Activated naive CD4-positive, alpha-beta T cell treated with anti-CD3 and anti-CD28 coated beads, Interleukin-2, amount 50 U/mL, for 72 hours (primary cell): ENCODE data around the gene SLC22A23. TPM values are rescaled to one million over a fixed set of nuclear protein-coding genes. Genes with fewer than 3 reads are reported as not detected.
A peak's percentile ranks its signal among the peaks of the same experiment; 100 is the strongest.

Experiments used
- ATAC-seq, 2 donors: fragments of 150-1000 bp; cut with Tn5 transposase; 2 replicates each; pipeline ENCODE4 v1.10.0; 2021; ENCODE audit warnings: mild to moderate bottlenecking in 2 of 2, moderate library complexity in 2 of 2
- DNase-seq, 2 donors: peaks; one replicate each; pipeline ENCODE4 v3.0.0; 2021 to 2022; ENCODE audit warnings: low spot score in 2 of 2
- H3K27ac Mint-ChIP-seq, 2 donors: one replicate each; pipeline ENCODE4 v1.8.0; 2022; ENCODE audit warnings: mild to moderate bottlenecking in 2 of 2, mixed read lengths in 2 of 2
- H3K36me3 Mint-ChIP-seq, 2 donors: one replicate each; pipeline ENCODE4 v1.8.0; 2022; ENCODE audit warnings: mixed read lengths in 2 of 2
- H3K9me3 Mint-ChIP-seq, 2 donors: one replicate each; pipeline ENCODE4 v1.8.0; 2022; ENCODE audit warnings: mixed read lengths in 2 of 2
- total RNA-seq, 2 donors: library from RNA; stranded (reverse); gene quantifications; one replicate each; pipeline ENCODE4 v1.2.3, GENCODE V29; 2022

SLC22A23 gene
- total RNA-seq, 2 donors from 2014 or later, result 0.27 to 0.72 TPM

DNA sequence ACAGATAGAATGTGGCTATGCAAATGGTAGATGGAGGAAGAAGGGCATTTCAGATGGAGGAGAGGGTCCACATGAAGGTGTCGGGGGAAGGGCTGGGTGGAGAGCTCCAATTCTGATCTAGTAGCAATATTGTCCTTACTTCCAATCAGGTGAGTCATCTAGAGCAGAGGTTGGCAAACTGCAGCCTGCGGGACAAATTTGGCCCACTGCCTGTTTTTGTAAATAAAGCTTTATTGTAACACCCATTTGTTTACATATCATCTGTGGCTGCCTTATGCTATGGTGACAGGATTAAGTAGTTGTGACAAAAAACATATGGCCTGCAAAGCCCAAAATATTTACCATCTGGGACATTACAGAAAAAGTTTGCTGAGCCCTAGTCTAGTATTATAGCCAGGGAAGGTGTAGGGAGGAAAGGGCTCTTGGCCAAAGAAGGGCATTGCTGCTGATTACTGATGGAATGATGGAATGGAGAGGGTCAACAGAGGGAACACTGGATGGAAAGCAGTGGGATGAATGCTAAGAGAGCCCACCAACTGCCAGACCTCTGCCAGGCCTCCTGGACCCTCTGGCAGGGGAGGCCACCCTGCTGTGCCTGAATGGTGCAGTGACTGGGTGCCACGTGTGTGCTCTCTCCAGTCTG is 79.8 kb downstream of the SLC22A23 start:
- DNase-seq (no peak), ATAC-seq (no peak)
- H3K9me3 Mint-ChIP-seq, result no peaks in the 10 kb centered on the region
- H3K27ac Mint-ChIP-seq, result no peak overlapping the region
- no peaks in the 10 kb centered on the region for H3K36me3 Mint-ChIP-seq

DNA sequence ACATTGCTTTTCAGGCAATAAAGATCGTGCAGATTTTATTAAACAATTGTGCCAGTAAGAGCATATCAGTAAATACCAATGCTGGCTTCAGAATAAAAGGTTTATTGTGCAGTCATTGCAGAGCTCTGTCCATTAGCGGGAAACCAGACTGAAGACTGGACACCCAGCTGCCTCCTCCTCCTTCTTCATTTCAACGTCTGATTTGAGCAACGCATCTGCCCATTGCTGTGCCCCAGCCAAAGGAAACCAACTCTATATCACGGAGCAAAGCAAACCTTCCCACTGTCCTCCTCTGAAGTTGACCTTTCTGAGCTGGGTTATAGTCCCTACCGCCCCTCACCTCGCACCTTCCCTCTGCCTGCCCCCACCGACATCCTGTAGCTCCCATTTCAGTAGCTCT is 80.8 kb downstream of the SLC22A23 start:
- Mint-ChIP-seq H3K36me3 (no peaks in the 10 kb centered on the region), H3K27ac (no peak overlapping the region), H3K9me3 (no peaks in the 10 kb centered on the region)
- ATAC-seq, result no peak
- DNase-seq, result no peak

GRCh38 chr6:3373597-3374203 is 83.2 kb downstream of the SLC22A23 start:
- DNase-seq (no peak), ATAC-seq (no peak)
- Mint-ChIP-seq H3K9me3 (no peaks in the 10 kb centered on the region), H3K27ac (peak overlapping the region; percentile 7 to 39), H3K36me3 (no peaks in the 10 kb centered on the region)

GRCh38 chr6:3372912-3373554 is 83.8 kb downstream of the SLC22A23 start:
- Mint-ChIP-seq H3K36me3 (no peaks in the 10 kb centered on the region), H3K9me3 (no peaks in the 10 kb centered on the region), H3K27ac (peak overlapping the region; percentile 7 to 39)
- DNase-seq (no peak), ATAC-seq (no peak)

DNA sequence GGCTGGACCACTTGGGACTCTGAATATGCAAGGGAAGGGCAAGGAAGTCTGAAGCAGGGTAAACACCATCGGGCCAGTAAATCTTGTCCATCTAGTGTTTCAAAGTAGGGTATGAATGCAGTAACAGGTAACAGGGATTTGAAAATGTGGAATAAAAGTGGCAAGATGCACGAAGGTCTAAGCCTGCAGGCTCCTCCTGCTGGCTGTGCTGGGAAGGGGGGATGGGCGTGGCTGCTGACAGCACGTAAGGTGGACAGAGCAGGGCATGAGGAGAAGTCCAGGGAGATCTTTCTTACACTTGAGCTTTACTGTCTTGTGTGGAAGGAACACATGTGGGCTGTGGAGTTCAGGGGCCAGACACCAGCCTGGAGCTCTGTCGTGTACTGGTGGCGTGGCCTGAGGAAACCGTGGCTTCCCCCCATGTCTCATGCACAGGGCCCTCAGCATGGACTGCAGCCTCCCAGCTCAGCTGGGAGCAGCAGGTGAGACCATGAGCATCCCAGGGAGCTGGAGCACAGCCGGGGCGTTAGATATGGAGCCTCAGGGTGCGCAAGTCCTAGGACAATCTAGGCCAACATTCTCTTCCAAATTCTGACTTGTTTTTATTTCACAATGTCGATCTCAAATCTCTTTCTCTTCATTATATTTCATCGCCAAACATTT is 84.5 kb downstream of the SLC22A23 start:
- Mint-ChIP-seq H3K9me3 (no peaks in the 10 kb centered on the region), H3K27ac (no peak overlapping the region), H3K36me3 (no peaks in the 10 kb centered on the region)
- DNase-seq (no peak), ATAC-seq (no peak)

DNA sequence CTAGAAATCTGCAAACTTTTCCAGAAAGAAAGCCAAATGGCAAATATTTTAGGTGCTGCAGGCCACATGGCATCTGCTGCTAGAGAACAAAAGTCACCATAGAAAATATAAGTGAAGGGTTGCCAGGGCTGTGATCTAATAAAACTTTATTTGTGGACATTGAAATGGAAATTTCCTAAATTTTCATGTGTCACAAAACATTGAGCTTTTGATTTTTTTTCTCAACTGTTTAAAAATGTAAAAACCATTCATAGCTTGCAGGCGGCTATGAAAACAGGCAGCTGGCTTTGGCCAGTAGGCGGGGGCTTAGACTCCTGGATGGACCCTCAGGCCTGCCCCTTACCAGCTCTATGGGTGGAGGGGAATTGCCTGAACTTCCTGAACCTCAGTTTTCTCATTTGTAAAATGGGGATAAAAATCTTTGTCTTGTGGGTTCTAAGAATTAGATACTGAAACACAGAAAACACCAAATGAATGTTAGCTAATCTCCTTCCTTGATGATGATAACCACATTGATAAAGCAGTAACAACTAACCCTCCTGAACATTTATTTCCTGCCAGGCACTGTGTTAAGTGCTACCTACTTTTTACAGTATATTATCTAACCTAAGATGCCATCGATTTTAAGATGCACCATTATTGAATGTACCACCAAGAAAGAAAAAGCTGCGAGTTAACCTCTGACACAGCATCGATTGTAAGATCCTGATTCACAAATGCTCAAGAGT is 85.5 kb downstream of the SLC22A23 start:
- DNase-seq (no peak), ATAC-seq (no peak)
- Mint-ChIP-seq H3K27ac (no peak overlapping the region), H3K36me3 (no peaks in the 10 kb centered on the region), H3K9me3 (no peaks in the 10 kb centered on the region)

DNA sequence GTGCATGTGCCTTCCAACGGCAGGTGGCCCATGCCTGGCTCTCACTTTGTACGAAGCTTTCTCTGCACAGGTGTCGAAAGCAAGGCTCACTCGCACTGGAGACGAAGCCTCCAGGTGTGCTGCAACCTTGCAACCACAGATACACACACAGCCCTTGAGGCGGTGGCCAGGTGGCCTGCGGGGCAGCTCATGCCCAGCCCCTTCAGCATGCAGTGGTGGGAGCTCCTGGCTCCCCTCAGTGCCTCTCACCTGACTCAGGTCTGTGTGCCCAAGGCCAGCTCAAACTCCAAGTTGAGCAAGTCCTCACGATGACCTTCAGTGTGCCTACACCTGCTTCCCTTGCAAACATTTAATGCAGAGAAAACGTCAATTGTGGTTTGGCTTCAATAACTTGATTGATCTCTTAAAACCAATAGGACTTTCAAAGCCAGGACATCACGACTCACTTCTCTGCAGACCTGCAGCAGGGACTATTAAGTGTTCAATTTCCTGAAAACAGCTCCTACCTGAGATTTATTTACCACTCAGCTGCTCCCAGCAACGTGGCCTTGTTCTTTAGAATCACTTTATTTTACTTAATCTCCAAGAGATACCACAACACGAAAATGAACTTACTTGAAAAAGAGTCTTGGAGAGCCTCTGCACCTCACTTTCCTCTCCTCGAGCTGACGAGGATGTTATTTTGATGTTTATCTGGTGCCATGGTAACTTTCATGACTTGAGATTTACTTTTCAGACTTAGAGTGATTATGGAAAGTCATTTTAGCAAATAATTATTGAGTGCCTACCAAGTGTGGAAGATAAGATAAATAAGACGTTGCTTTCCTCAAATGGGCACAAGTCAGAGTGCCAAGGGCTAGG is 86.3 kb downstream of the SLC22A23 start:
- H3K36me3 Mint-ChIP-seq, result no peaks in the 10 kb centered on the region
- ATAC-seq (peak; percentile 28 to 58), DNase-seq (no peak)
- H3K9me3 Mint-ChIP-seq, result no peaks in the 10 kb centered on the region
- H3K27ac Mint-ChIP-seq, result no peak overlapping the region

- no peak for ATAC-seq
- H3K27ac Mint-ChIP-seq, result no peak overlapping the region
- H3K9me3 Mint-ChIP-seq, result no peaks in the 10 kb centered on the region
These were observed 86.9 kb downstream of the SLC22A23 start for GRCh38 chr6:3369985-3370360.

DNA sequence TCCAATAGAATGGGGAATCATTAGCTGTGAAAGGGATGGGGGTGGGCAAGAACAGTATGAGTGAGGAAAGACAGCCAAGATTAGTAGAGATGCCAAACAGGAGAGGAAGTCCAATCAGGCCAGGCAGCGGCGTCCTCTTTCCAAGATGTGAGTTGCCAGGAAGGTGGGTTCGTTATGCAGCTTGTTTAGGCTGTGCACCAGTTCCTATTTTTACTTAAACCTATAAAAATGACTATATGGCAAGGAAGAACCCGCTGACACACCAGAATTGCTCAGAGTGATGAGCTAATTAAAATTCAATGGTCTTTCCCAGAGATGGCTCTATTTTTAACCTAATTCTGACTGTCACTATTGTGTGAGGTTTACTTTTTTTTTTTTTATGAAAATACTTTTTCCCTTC is 88.2 kb downstream of the SLC22A23 start:
- H3K9me3 Mint-ChIP-seq, result no peaks in the 10 kb centered on the region
- H3K27ac Mint-ChIP-seq, result no peak overlapping the region
- no peaks in the 10 kb centered on the region for H3K36me3 Mint-ChIP-seq
- DNase-seq (no peak), ATAC-seq (no peak)

More at GRCh38 chr6:3369985-3370360, 86.9 kb downstream of the SLC22A23 start:
- no peaks in the 10 kb centered on the region for H3K36me3 Mint-ChIP-seq
- DNase-seq, result no peak

DNA sequence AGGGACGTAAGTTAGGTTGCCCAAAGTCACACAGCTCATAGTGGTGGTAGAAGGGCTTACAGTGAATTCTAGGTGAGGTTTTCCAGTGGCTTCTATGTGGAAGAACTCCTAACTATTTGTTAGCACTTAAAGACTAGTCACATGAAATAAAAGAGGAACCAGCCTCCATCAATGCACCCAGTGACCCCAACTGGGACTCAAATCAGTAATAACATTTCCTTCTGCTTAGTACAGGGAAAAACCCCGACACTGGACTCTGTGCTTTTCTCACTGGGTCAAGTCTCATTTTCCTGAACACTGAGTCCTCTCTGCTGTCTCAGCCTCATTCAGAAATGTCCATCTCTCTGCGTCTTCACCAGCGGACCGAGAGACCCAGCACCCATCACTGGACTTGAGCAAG is 89.2 kb downstream of the SLC22A23 start:
- no peak for DNase-seq
- Mint-ChIP-seq H3K9me3 (no peaks in the 10 kb centered on the region), H3K36me3 (no peaks in the 10 kb centered on the region), H3K27ac (no peak overlapping the region)
- no peak for ATAC-seq

- Mint-ChIP-seq H3K9me3 (no peaks in the 10 kb centered on the region), H3K36me3 (no peaks in the 10 kb centered on the region), H3K27ac (no peak overlapping the region)
- DNase-seq, result no peak
- ATAC-seq, result no peak
These were observed 90.0 kb downstream of the SLC22A23 start for GRCh38 chr6:3366596-3367413.

- Mint-ChIP-seq H3K27ac (no peak overlapping the region), H3K9me3 (no peaks in the 10 kb centered on the region), H3K36me3 (no peaks in the 10 kb centered on the region)
- no peak for ATAC-seq
- DNase-seq, result no peak
These were observed 92.5 kb downstream of the SLC22A23 start for GRCh38 chr6:3364391-3364790.

- ATAC-seq (no peak), DNase-seq (no peak)
- Mint-ChIP-seq H3K9me3 (no peaks in the 10 kb centered on the region), H3K36me3 (no peaks in the 10 kb centered on the region), H3K27ac (peak overlapping the region in 1 of 2 donors; percentile 2)
These were observed 93.4 kb downstream of the SLC22A23 start for GRCh38 chr6:3363296-3364025.

DNA sequence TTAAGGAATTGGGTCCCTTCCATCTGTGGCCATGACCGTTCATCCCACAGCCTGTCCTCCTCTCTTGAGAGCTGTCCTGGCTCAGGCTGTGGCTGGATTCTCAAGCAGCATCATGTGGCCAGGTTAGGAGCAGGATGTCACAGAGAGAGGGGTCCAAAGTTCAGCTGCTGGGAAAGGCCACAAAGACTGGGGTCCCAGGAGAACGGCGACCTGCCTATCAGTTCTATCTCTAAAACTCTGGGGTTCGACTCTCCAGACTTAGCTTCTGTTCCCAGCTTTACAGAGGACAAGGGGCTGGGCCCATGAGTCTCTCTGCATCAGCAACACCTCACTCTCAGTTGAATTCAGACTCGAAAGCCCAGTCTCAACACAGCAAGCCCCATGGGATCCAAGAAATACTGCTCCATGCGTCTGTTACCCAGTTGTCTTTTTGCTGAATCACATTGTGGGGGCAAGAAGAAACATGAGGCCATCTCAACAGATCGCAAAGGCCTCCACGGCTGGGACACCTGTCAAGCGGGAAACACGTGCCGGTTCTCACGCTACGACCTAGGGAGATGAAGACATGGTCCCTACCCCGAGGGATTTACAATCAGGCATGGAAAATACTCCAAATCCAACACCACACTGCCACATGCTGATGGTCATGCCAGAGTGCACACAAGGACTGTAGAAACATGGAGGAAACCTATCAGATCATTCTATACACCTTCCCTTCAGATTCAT is 95.4 kb downstream of the SLC22A23 start:
- no peaks in the 10 kb centered on the region for H3K36me3 Mint-ChIP-seq
- no peaks in the 10 kb centered on the region for H3K9me3 Mint-ChIP-seq
- H3K27ac Mint-ChIP-seq, result no peak overlapping the region
- no peak for ATAC-seq
- no peak for DNase-seq
